ENCODE data around the gene ATP12A.

ATP12A gene

DNA sequence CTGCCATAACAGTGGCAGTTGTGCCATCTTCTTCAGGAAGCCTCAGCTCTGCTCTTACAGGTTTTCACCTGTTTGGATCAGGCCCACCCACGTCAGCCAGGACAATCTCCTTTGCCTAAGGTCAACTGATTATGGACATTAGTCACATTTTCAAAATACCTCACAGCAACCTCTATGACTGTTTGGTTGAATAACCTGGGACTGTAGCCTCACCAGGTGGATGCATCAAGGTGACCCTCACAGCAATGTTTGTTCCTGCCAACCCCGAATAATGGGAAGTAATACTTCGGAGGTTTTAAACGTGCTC is 17.2 kb upstream of the ATP12A start:
- no peak overlapping the region for H3K4me3 ChIP-seq (ENCODE audit: low read length)
- WGBS (ENCODE audit: insufficient coverage, insufficient read length), result no CpG with 5 or more reads among the region's 4 CpGs

DNA sequence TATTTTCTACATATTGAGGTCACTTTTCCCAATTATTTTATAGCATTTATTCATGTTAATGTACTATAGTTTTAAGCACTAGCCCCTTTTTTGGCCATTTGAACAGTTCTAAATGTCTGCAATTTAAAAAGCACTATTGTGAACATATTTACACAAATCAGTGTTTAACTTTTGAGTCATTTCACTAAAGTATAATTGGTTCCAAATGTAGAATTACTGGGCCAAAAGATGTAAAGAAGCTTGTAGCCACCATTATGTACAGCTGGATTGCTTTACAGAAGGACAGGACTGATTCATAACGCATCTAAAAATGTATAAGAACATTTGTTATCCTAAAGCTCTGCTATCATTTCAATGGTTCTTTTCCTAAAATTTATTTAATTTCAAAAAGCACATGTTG is 16.6 kb upstream of the ATP12A start:
- no CpG with 5 or more reads among the region's 1 CpG for WGBS (ENCODE audit: insufficient coverage, insufficient read length)
- Histone ChIP-seq H3K36me3 (ENCODE audit: control insufficient read depth, insufficient read depth, low read length) (no peaks in the 10 kb centered on the region), H3K27ac (ENCODE audit: low read length) (no peak overlapping the region), H3K4me3 (ENCODE audit: low read length) (no peak overlapping the region), H3K9me3 (ENCODE audit: control insufficient read depth, insufficient read depth, low read length) (no peaks in the 10 kb centered on the region), H3K4me1 (ENCODE audit: control insufficient read depth, insufficient read depth, low read length) (no peaks in the 10 kb centered on the region), H3K27me3 (ENCODE audit: control insufficient read depth, insufficient read depth, low read length) (no peaks in the 10 kb centered on the region)
- no peak for DNase-seq (ENCODE audit: low read depth, low spot score)

More for the DNA sequence above, 17.2 kb upstream of the ATP12A start:
- Histone ChIP-seq H3K27ac (ENCODE audit: low read length) (no peak overlapping the region), H3K27me3 (ENCODE audit: control insufficient read depth, insufficient read depth, low read length) (no peaks in the 10 kb centered on the region), H3K4me1 (ENCODE audit: control insufficient read depth, insufficient read depth, low read length) (no peaks in the 10 kb centered on the region), H3K36me3 (ENCODE audit: control insufficient read depth, insufficient read depth, low read length) (no peaks in the 10 kb centered on the region), H3K9me3 (ENCODE audit: control insufficient read depth, insufficient read depth, low read length) (no peaks in the 10 kb centered on the region)
- DNase-seq (ENCODE audit: low read depth, low spot score), result no peak

DNA sequence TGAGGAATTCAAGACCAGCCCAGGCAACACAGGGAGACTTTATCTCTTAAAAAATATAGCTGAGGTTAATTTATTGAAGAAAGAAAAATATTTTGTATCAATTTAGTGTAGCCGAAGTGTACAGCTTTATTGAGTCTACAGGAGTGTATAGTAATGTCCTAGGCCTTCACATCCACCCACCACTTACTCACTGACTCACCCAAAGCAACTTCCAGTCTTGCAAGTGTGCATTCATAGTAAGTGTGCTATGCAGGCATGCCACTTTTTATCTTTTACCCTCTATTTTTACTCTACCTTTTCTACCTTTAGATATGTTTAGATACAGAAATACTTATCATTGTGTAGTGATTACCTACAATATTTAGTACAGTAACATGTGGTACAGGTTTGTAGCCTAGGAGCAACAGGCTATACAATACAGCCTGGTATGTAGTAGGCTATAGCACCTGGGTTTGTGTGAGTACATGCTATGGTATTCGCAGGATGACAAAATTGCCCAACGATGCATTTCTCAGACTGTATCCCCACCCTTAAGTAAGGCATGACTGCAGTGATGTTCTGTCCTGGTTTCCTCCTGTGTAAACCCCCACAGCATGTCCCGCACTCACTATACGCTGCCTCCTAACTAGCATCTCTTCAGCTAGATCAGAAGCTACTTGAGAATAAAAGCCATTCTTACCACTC is 15.3 kb upstream of the ATP12A start:
- H3K27me3 ChIP-seq (ENCODE audit: control insufficient read depth, insufficient read depth, low read length), result no peaks in the 10 kb centered on the region
- no CpG with 5 or more reads among the region's 5 CpGs for WGBS (ENCODE audit: insufficient coverage, insufficient read length)
- DNase-seq (ENCODE audit: low read depth, low spot score), result no peak
- H3K36me3 ChIP-seq (ENCODE audit: control insufficient read depth, insufficient read depth, low read length), result no peaks in the 10 kb centered on the region
- no peaks in the 10 kb centered on the region for H3K4me1 ChIP-seq (ENCODE audit: control insufficient read depth, insufficient read depth, low read length)
- H3K4me3 ChIP-seq (ENCODE audit: low read length), result no peak overlapping the region
- H3K27ac ChIP-seq (ENCODE audit: low read length), result no peak overlapping the region
- no peaks in the 10 kb centered on the region for H3K9me3 ChIP-seq (ENCODE audit: control insufficient read depth, insufficient read depth, low read length)

DNA sequence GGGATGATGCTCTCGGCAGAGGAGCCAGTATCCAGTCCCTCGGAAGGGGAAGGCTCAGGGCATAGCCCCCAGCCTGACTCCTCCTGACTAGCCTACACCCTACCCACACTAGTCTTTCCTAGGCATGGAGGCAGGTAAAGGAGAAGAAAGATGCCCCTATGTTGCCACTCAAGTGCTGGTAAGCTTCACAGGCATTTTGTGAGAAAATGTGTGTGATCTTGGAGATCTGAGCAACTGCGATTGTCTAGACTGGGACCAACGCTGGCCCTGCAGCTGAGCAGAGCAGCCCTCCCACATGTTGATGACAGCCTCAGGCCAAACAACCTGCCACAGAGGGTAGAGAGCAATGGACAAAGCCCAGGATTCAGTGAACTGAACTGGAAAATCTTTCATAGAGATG is 11.7 kb upstream of the ATP12A start:
- H3K4me3 ChIP-seq (ENCODE audit: low read length), result no peak overlapping the region
- H3K27me3 ChIP-seq (ENCODE audit: control insufficient read depth, insufficient read depth, low read length), result no peaks in the 10 kb centered on the region
- H3K9me3 ChIP-seq (ENCODE audit: control insufficient read depth, insufficient read depth, low read length), result no peaks in the 10 kb centered on the region
- no CpG with 5 or more reads among the region's 4 CpGs for WGBS (ENCODE audit: insufficient coverage, insufficient read length)
- no peak for DNase-seq (ENCODE audit: low read depth, low spot score)
- 0 out of 2 replicates have a peak, but pooled peaks cover 2% of the 10 kb centered on the region for H3K4me1 ChIP-seq (ENCODE audit: control insufficient read depth, insufficient read depth, low read length)
- no peak overlapping the region for H3K27ac ChIP-seq (ENCODE audit: low read length)
- H3K36me3 ChIP-seq (ENCODE audit: control insufficient read depth, insufficient read depth, low read length), result no peaks in the 10 kb centered on the region

GRCh38 chr13:24668955-24669582 is 11.1 kb upstream of the ATP12A start:
- Histone ChIP-seq H3K27me3 (ENCODE audit: control insufficient read depth, insufficient read depth, low read length) (no peaks in the 10 kb centered on the region), H3K36me3 (ENCODE audit: control insufficient read depth, insufficient read depth, low read length) (no peaks in the 10 kb centered on the region), H3K27ac (ENCODE audit: low read length) (no peak overlapping the region), H3K4me1 (ENCODE audit: control insufficient read depth, insufficient read depth, low read length) (0 out of 2 replicates have a peak, but pooled peaks cover 2% of the 10 kb centered on the region), H3K9me3 (ENCODE audit: control insufficient read depth, insufficient read depth, low read length) (no peaks in the 10 kb centered on the region), H3K4me3 (ENCODE audit: low read length) (no peak overlapping the region)
- no peak for DNase-seq (ENCODE audit: low read depth, low spot score)
- no CpG with 5 or more reads among the region's 5 CpGs for WGBS (ENCODE audit: insufficient coverage, insufficient read length)

- no CpG with 5 or more reads among the region's 7 CpGs for WGBS (ENCODE audit: insufficient coverage, insufficient read length)
- Histone ChIP-seq H3K4me3 (ENCODE audit: low read length) (no peak overlapping the region), H3K4me1 (ENCODE audit: control insufficient read depth, insufficient read depth, low read length) (0 out of 2 replicates have a peak, but pooled peaks cover 2% of the 10 kb centered on the region), H3K27me3 (ENCODE audit: control insufficient read depth, insufficient read depth, low read length) (no peaks in the 10 kb centered on the region), H3K27ac (ENCODE audit: low read length) (no peak overlapping the region), H3K9me3 (ENCODE audit: control insufficient read depth, insufficient read depth, low read length) (no peaks in the 10 kb centered on the region), H3K36me3 (ENCODE audit: control insufficient read depth, insufficient read depth, low read length) (no peaks in the 10 kb centered on the region)
- no peak for DNase-seq (ENCODE audit: low read depth, low spot score)
Observed at GRCh38 chr13:24670174-24670573, 10.0 kb upstream of the ATP12A start.

DNA sequence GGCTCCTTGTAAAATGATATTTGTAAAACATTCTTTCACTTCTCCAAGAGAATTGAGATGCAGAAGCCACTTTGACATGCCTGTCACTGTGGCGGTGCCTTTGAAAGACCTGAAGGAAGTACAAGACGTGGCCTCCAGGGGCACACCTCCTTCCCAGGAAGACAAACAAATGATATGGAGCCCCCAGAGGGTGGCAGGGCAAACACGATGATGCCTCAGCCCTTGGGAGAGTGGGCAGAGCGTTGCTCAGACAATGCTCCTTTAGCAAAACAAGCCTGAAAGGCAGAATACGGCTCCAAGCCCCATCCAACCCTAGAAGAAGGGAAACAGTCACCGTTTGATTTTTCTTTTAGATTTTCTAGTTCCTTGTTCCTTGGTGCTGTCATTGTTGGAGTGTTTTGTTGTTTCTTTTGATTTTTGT is 9.2 kb upstream of the ATP12A start:
- no peaks in the 10 kb centered on the region for H3K36me3 ChIP-seq (ENCODE audit: control insufficient read depth, insufficient read depth, low read length)
- no peak overlapping the region for H3K4me3 ChIP-seq (ENCODE audit: low read length)
- H3K27me3 ChIP-seq (ENCODE audit: control insufficient read depth, insufficient read depth, low read length), result no peaks in the 10 kb centered on the region
- no CpG with 5 or more reads among the region's 6 CpGs for WGBS (ENCODE audit: insufficient coverage, insufficient read length)
- no peak for DNase-seq (ENCODE audit: low read depth, low spot score)
- H3K27ac ChIP-seq (ENCODE audit: low read length), result no peak overlapping the region
- H3K4me1 ChIP-seq (ENCODE audit: control insufficient read depth, insufficient read depth, low read length), result 0 out of 2 replicates have a peak, but pooled peaks cover 2% of the 10 kb centered on the region
- no peaks in the 10 kb centered on the region for H3K9me3 ChIP-seq (ENCODE audit: control insufficient read depth, insufficient read depth, low read length)

DNA sequence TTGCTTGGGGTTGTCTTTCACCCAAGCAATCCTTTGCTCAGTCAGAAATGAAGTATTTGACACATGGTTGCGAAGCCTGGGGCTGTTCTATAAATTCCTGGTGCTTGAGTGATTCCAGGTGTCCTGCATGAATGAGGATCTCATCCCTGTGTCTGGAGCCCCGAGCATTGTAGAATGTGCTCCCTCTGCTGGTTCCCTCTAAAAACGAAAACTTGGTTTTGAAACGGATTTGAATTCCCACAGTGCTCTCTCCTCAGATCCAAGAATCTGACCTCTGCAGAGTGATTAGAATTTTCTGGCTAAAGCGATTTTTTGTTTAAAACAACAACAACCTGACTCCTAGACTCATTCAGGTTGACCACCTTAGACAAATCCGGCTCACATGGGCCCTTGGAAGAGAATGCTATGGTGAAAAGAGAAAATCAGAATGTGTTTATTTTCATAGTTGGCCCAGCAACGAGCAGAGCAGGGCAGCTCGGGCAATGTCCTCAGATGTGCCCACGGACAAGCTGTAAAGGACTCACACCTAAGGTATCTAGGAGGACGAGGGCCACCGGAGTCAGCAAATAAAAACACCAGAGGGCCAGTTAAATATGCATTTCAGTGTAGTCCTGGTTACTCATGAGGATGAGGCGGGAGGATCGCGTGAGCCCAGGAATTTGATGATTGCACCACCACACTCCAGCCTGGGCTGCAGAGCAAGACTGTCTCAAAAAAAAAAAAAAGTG is 8.7 kb upstream of the ATP12A start:
- Histone ChIP-seq H3K27me3 (ENCODE audit: control insufficient read depth, insufficient read depth, low read length) (no peaks in the 10 kb centered on the region), H3K4me3 (ENCODE audit: low read length) (no peak overlapping the region), H3K27ac (ENCODE audit: low read length) (no peak overlapping the region), H3K9me3 (ENCODE audit: control insufficient read depth, insufficient read depth, low read length) (no peaks in the 10 kb centered on the region), H3K36me3 (ENCODE audit: control insufficient read depth, insufficient read depth, low read length) (no peaks in the 10 kb centered on the region), H3K4me1 (ENCODE audit: control insufficient read depth, insufficient read depth, low read length) (0 out of 2 replicates have a peak, but pooled peaks cover 2% of the 10 kb centered on the region)
- peak; percentile 43 for DNase-seq (ENCODE audit: low read depth, low spot score)
- WGBS (ENCODE audit: insufficient coverage, insufficient read length), result no CpG with 5 or more reads among the region's 14 CpGs

- Histone ChIP-seq H3K27me3 (ENCODE audit: control insufficient read depth, insufficient read depth, low read length) (no peaks in the 10 kb centered on the region), H3K36me3 (ENCODE audit: control insufficient read depth, insufficient read depth, low read length) (no peaks in the 10 kb centered on the region), H3K9me3 (ENCODE audit: control insufficient read depth, insufficient read depth, low read length) (no peaks in the 10 kb centered on the region), H3K4me1 (ENCODE audit: control insufficient read depth, insufficient read depth, low read length) (0 out of 2 replicates have a peak, but pooled peaks cover 2% of the 10 kb centered on the region), H3K4me3 (ENCODE audit: low read length) (no peak overlapping the region), H3K27ac (ENCODE audit: low read length) (no peak overlapping the region)
- WGBS (ENCODE audit: insufficient coverage, insufficient read length), result no CpG with 5 or more reads among the region's 9 CpGs
- no peak for DNase-seq (ENCODE audit: low read depth, low spot score)
Observed at GRCh38 chr13:24672141-24673132, 7.8 kb upstream of the ATP12A start.

All from iPS DF 6.9 (cell line).